Activated naive CD8-positive, alpha-beta T cell treated with anti-CD3 and anti-CD28 coated beads, Interleukin-2, amount 10 ng/mL, durations not matched to agents 7 days and 5 days (primary cell): ENCODE results near the gene NCF2. TPM values are rescaled to one million over a fixed set of nuclear protein-coding genes. Genes with fewer than 3 reads are reported as not detected.
"Not testable (repeated sequence)": the region's sequence is repeated elsewhere in the genome, so short reads cannot be mapped to it uniquely, and the experiment has no call there.

Experiments
- ATAC-seq: fragments of 150-1000 bp; cut with Tn5 transposase; one replicate; pipeline ENCODE4 v1.10.0; 2021; ENCODE audit warnings: low read depth, moderate library complexity
- POLR2A ChIA-PET: fragments of 350-600 bp; sonication (Branson Sonifier 250); formaldehyde crosslinking; loops from one replicate; lab custom pipeline; 2021; ENCODE audit warnings: antibody characterized with exemption; lab: Charles Lee
- DNase-seq: peaks from one replicate; pipeline ENCODE4 v3.0.0; 2021
- H3K27ac Mint-ChIP-seq: one replicate; pipeline ENCODE4 v1.8.0; 2022; ENCODE audit warnings: mild to moderate bottlenecking, mixed read lengths
- H3K27me3 Mint-ChIP-seq: one replicate; pipeline ENCODE4 v1.8.0; 2022; ENCODE audit warnings: mild to moderate bottlenecking, moderate library complexity, mixed read lengths
- H3K36me3 Mint-ChIP-seq: one replicate; pipeline ENCODE4 v1.8.0; 2021; ENCODE audit warnings: mild to moderate bottlenecking, mixed read lengths
- H3K4me1 Mint-ChIP-seq: one replicate; pipeline ENCODE4 v1.8.0; 2021; ENCODE audit warnings: mixed read lengths
- H3K4me3 Mint-ChIP-seq: one replicate; pipeline ENCODE4 v1.8.0; 2022; ENCODE audit warnings: mild to moderate bottlenecking, moderate library complexity, mixed read lengths
- H3K9me3 Mint-ChIP-seq: one replicate; pipeline ENCODE4 v1.8.0; 2021; ENCODE audit warnings: mixed read lengths
- total RNA-seq, 2 experiments: library from RNA; stranded (reverse); gene quantifications; one replicate each; pipeline ENCODE4 v1.2.3, GENCODE V29; 2021

The NCF2 gene
- total RNA-seq, 2 experiments from 2014 or later: 7.5 to 8.0 TPM

DNA sequence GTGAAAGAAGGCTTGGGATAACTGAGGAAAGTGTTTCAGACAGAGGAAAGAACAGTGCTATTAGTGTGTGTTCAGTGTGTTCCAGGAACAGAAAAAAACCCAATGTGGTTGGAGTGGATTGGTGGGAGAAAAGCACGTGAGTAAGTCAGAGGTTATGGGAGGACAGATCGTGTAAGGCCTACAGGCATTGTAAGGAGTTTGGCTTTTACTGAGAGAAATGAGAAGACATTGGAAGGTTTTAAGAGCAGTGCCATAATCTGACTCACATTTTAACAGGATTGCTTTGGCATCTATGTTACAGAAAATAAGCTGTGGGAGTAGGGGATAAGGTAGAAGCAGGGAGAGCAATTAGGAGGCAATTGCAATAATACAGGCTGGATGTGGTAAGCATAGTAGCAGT lies 40.5 kb upstream of the NCF2 start:
- H3K4me1 Mint-ChIP-seq: peaks cover 22% of the 10 kb centered on the region
- no peaks in the 10 kb centered on the region for H3K9me3 Mint-ChIP-seq
- no peak for ATAC-seq
- H3K36me3 Mint-ChIP-seq: peaks cover 28% of the 10 kb centered on the region
- no peak for DNase-seq
- peak overlapping the region; percentile 67 for H3K4me3 Mint-ChIP-seq
- peak overlapping the region; percentile 7 for H3K27ac Mint-ChIP-seq
- H3K27me3 Mint-ChIP-seq: no peaks in the 10 kb centered on the region
- POLR2A ChIA-PET: interaction anchor here (1.0 kb wide), 1 partner anchor 51 kb away, joined by 3 read pairs; no protein-coding TSS in a partner anchor

DNA sequence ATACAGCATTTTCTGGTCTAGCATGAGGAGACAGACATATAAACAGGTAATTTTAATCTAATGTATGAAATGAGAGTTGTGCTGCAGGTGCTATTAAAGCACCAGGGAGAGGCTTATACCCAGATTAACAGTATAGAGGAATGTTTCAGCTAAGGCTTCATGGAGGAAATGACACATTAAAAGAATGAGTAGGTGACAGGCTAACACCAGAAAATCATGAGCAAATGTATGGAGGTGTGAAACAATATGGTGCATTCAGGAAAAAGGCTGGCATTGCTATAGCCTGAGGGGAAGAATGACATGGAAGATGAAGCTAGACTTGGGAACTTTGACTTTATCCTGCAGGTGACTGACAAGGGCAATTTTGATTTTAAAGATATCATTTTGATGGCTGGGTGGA lies 38.3 kb upstream of the NCF2 start:
- DNase-seq (no peak), ATAC-seq (no peak)
- peaks cover 31% of the 10 kb centered on the region for H3K36me3 Mint-ChIP-seq
- H3K9me3 Mint-ChIP-seq: no peaks in the 10 kb centered on the region
- peaks cover 24% of the 10 kb centered on the region for H3K4me1 Mint-ChIP-seq
- no peaks in the 10 kb centered on the region for H3K27me3 Mint-ChIP-seq
- peak overlapping the region; percentile 4 for H3K27ac Mint-ChIP-seq
- POLR2A ChIA-PET: interaction anchor here (0.7 kb wide), 1 partner anchor 39 kb away, joined by 4 read pairs; the partner anchor contains the start of gene NCF2
- H3K4me3 Mint-ChIP-seq: no peak overlapping the region

DNA sequence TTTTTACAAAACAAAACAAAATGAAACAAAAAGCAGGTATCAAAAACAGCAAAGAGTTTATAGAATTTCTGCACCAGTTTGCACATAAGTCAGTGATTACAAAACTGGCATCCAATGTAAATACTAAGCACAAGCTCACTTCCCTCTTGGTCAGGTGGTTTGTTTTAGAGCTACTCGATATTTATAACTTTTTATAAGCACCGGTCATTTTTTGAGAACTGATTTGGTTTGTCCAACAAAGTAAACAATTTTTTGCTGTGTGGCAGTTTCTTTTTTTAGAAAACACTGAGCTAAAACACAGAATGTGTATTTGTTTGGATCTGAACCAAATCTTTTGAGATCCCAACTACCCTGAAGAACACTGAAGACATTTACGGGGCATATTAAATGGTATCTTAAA lies 36.0 kb upstream of the NCF2 start:
- POLR2A ChIA-PET: interaction anchor here (0.6 to 1.0 kb wide), 2 partner anchors 9 to 153 kb away, joined by 3 to 5 read pairs; no protein-coding TSS in a partner anchor
- H3K9me3 Mint-ChIP-seq, ATAC-seq, H3K4me3 Mint-ChIP-seq, H3K27me3 Mint-ChIP-seq, H3K27ac Mint-ChIP-seq, DNase-seq: not testable (repeated sequence)
- H3K4me1 Mint-ChIP-seq: peaks cover 22% of the 10 kb centered on the region
- H3K36me3 Mint-ChIP-seq: peaks cover 26% of the 10 kb centered on the region

GRCh38 chr1:183622884-183623785 lies 32.9 kb upstream of the NCF2 start:
- peak; percentile 36 for DNase-seq
- H3K9me3 Mint-ChIP-seq: no peaks in the 10 kb centered on the region
- no peak overlapping the region for H3K4me3 Mint-ChIP-seq
- peaks cover 12% of the 10 kb centered on the region for H3K36me3 Mint-ChIP-seq
- ATAC-seq: peak; percentile 84
- no peaks in the 10 kb centered on the region for H3K27me3 Mint-ChIP-seq
- H3K27ac Mint-ChIP-seq: no peak overlapping the region
- peaks cover 12% of the 10 kb centered on the region for H3K4me1 Mint-ChIP-seq
- POLR2A ChIA-PET: interaction anchor here (0.8 kb wide), 1 partner anchor 47 kb away, joined by 3 read pairs; no protein-coding TSS in a partner anchor

GRCh38 chr1:183622013-183622412 lies 31.8 kb upstream of the NCF2 start:
- H3K27ac Mint-ChIP-seq: no peak overlapping the region
- H3K9me3 Mint-ChIP-seq: no peaks in the 10 kb centered on the region
- H3K27me3 Mint-ChIP-seq: no peaks in the 10 kb centered on the region
- peaks cover 10% of the 10 kb centered on the region for H3K36me3 Mint-ChIP-seq
- peaks cover 11% of the 10 kb centered on the region for H3K4me1 Mint-ChIP-seq
- DNase-seq (no peak), ATAC-seq (no peak)
- POLR2A ChIA-PET: no interaction called here
- H3K4me3 Mint-ChIP-seq: no peak overlapping the region

GRCh38 chr1:183620311-183620710 lies 30.1 kb upstream of the NCF2 start:
- H3K27ac Mint-ChIP-seq: no peak overlapping the region
- DNase-seq (no peak), ATAC-seq (no peak)
- H3K9me3 Mint-ChIP-seq: no peaks in the 10 kb centered on the region
- peaks cover 9% of the 10 kb centered on the region for H3K36me3 Mint-ChIP-seq
- H3K4me1 Mint-ChIP-seq: peaks cover 11% of the 10 kb centered on the region
- H3K27me3 Mint-ChIP-seq: no peaks in the 10 kb centered on the region
- H3K4me3 Mint-ChIP-seq: no peak overlapping the region
- POLR2A ChIA-PET: interaction anchor here (0.9 kb wide), 1 partner anchor 42 kb away, joined by 4 read pairs; no protein-coding TSS in a partner anchor

GRCh38 chr1:183619781-183620180 lies 29.5 kb upstream of the NCF2 start:
- ATAC-seq (no peak), DNase-seq (no peak)
- Mint-ChIP-seq H3K27ac (no peak overlapping the region), H3K36me3 (peaks cover 9% of the 10 kb centered on the region), H3K9me3 (no peaks in the 10 kb centered on the region), H3K27me3 (peaks cover 1% of the 10 kb centered on the region), H3K4me1 (peaks cover 11% of the 10 kb centered on the region), H3K4me3 (no peak overlapping the region)
- POLR2A ChIA-PET: interaction anchor here (1.1 kb wide), 1 partner anchor 31 kb away, joined by 3 read pairs; no protein-coding TSS in a partner anchor

GRCh38 chr1:183618202-183618601 lies 27.9 kb upstream of the NCF2 start:
- H3K9me3 Mint-ChIP-seq, POLR2A ChIA-PET, H3K27me3 Mint-ChIP-seq, DNase-seq, H3K4me1 Mint-ChIP-seq, ATAC-seq, H3K4me3 Mint-ChIP-seq, H3K27ac Mint-ChIP-seq, H3K36me3 Mint-ChIP-seq: not testable (repeated sequence)

GRCh38 chr1:183612975-183613374 lies 22.7 kb upstream of the NCF2 start:
- H3K4me1 Mint-ChIP-seq, H3K4me3 Mint-ChIP-seq, DNase-seq, H3K27ac Mint-ChIP-seq, H3K36me3 Mint-ChIP-seq, ATAC-seq, POLR2A ChIA-PET, H3K9me3 Mint-ChIP-seq: not testable (repeated sequence)
- peaks cover 20% of the 10 kb centered on the region for H3K27me3 Mint-ChIP-seq

- ATAC-seq (no peak), DNase-seq (no peak)
- H3K9me3 Mint-ChIP-seq: no peaks in the 10 kb centered on the region
- no peak overlapping the region for H3K4me3 Mint-ChIP-seq
- peaks cover 20% of the 10 kb centered on the region for H3K27me3 Mint-ChIP-seq
- POLR2A ChIA-PET: no interaction called here
- no peak overlapping the region for H3K27ac Mint-ChIP-seq
- H3K4me1 Mint-ChIP-seq: peaks cover 2% of the 10 kb centered on the region
- H3K36me3 Mint-ChIP-seq: no peaks in the 10 kb centered on the region
Observed at GRCh38 chr1:183612407-183612806, 22.1 kb upstream of the NCF2 start.

DNA sequence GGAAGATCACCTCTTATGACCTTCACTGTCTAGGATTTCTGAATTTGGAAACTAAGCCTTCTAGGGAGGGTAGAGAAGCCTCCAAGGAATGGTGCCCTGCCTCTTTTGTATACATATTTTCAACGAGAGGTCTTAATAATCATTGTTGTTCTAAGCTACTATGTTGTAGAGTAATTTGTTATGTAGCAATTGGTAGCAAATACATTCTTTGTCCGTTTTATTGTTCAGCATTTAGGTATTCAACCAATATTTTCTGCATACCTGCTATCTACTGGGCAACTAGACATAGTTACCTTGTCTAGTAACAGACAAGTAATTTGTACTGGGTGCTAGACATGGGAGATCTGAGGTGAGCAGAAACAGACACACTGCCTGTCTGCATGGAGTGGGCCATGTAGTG lies 20.8 kb upstream of the NCF2 start:
- Mint-ChIP-seq H3K27me3 (peaks cover 20% of the 10 kb centered on the region), H3K4me1 (peaks cover 2% of the 10 kb centered on the region), H3K9me3 (no peaks in the 10 kb centered on the region), H3K36me3 (no peaks in the 10 kb centered on the region), H3K27ac (no peak overlapping the region), H3K4me3 (no peak overlapping the region)
- ATAC-seq: no peak
- DNase-seq: no peak
- POLR2A ChIA-PET: no interaction called here

DNA sequence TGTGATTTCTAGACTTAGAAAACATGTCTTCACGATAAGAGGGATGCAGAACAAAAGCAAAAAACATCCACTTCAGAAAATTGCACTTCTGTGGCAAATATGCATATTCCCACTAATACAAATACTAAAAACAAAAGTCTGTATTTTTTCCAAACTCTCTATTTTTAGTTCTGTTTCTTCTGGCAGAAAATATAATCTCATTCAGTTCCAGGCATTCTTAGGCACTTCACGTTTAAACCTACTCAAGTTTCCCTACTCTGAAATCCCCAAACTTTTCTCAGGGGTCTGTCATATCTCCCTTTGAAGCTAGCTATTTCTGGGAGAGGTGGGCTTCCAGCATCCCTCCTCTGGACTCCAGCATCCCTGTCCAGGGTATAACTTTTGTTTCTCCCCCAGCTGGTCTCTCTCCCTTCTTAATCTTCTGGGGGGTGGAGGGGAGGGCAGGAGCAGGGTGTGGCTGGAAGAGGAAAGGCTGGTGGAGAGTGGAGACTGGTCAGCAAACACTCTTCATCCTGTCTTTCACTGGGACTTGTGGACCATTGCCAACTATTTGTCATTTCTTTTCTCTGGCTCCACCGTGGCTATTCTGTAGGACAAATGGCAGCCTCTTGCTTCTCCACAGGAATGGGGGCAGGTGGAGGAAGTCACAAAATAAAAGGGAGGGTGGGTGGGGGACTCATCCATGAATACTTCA lies 19.6 kb upstream of the NCF2 start:
- no peaks in the 10 kb centered on the region for H3K36me3 Mint-ChIP-seq
- H3K27ac Mint-ChIP-seq: no peak overlapping the region
- no peak overlapping the region for H3K4me3 Mint-ChIP-seq
- peaks cover 22% of the 10 kb centered on the region for H3K27me3 Mint-ChIP-seq
- DNase-seq (no peak), ATAC-seq (no peak)
- peaks cover 6% of the 10 kb centered on the region for H3K4me1 Mint-ChIP-seq
- H3K9me3 Mint-ChIP-seq: no peaks in the 10 kb centered on the region
- POLR2A ChIA-PET: no interaction called here

- ATAC-seq: no peak
- Mint-ChIP-seq H3K4me3 (no peak overlapping the region), H3K9me3 (no peaks in the 10 kb centered on the region)
Observed at GRCh38 chr1:183609313-183609712, 19.1 kb upstream of the NCF2 start.

More at GRCh38 chr1:183609313-183609712, 19.1 kb upstream of the NCF2 start:
- H3K27ac Mint-ChIP-seq: no peak overlapping the region
- peaks cover 20% of the 10 kb centered on the region for H3K27me3 Mint-ChIP-seq
- DNase-seq: no peak
- POLR2A ChIA-PET: no interaction called here
- H3K4me1 Mint-ChIP-seq: peaks cover 6% of the 10 kb centered on the region
- no peaks in the 10 kb centered on the region for H3K36me3 Mint-ChIP-seq
